Neural progenitor cell (in vitro differentiated cells): Measurements from ENCODE around the gene GLB1L2. TPM values are rescaled to one million over a fixed set of nuclear protein-coding genes. Genes with fewer than 3 reads are reported as not detected.

Experiments
- DNase-seq: peaks from one replicate; pipeline ENCODE4 v3.0.0-alpha.2; 2016; ENCODE audit warnings: low spot score
- H2AFZ ChIP-seq: fragments of 200-600 bp; sonication (generic); replicated peaks from 2 replicates; pipeline ENCODE4 v1.6.1; 2016; ENCODE audit warnings: antibody characterized with exemption
- H3F3A ChIP-seq: fragments of 200-600 bp; sonication (generic); 2 replicates; pipeline ENCODE4 v1.6.1; 2016; ENCODE audit warnings: antibody characterized with exemption, low read depth
- H3K27ac ChIP-seq: fragments of 200-600 bp; sonication (generic); 2 replicates; pipeline ENCODE4 v1.5.1; 2016; ENCODE audit warnings: mild to moderate bottlenecking
- H3K27me3 ChIP-seq: fragments of 200-600 bp; sonication (generic); 2 replicates; pipeline ENCODE4 v1.6.1; 2016; ENCODE audit warnings: mild to moderate bottlenecking, moderate library complexity
- H3K36me3 ChIP-seq: fragments of 200-600 bp; sonication (generic); 2 replicates; pipeline ENCODE4 v1.5.1; 2016
- H3K4me1 ChIP-seq: fragments of 200-600 bp; sonication (generic); 2 replicates; pipeline ENCODE4 v1.6.1; 2016; ENCODE audit warnings: mixed run types
- H3K4me2 ChIP-seq: fragments of 200-600 bp; sonication (generic); 2 replicates; pipeline ENCODE4 v1.6.1; 2016
- H3K4me3 ChIP-seq: fragments of 200-600 bp; sonication (generic); 2 replicates; pipeline ENCODE4 v1.5.1; 2016
- H3K79me2 ChIP-seq: fragments of 200-600 bp; sonication (generic); 2 replicates; pipeline ENCODE4 v1.6.1; 2016; ENCODE audit warnings: low read depth
- H3K9ac ChIP-seq: fragments of 200-600 bp; sonication (generic); 2 replicates; pipeline ENCODE4 v1.6.1; 2016
- H3K9me3 ChIP-seq: fragments of 200-600 bp; sonication (generic); 2 replicates; pipeline ENCODE4 v1.5.1; 2016; ENCODE audit warnings: low read depth
- H4K20me1 ChIP-seq: fragments of 200-600 bp; sonication (generic); 2 replicates; pipeline ENCODE4 v1.6.1; 2016; ENCODE audit warnings: low read depth
- H3K27ac Mint-ChIP-seq: 3 replicates; pipeline ENCODE4 v1.8.0; 2021; ENCODE audit warnings: mixed read lengths
- H3K27me3 Mint-ChIP-seq: 2 replicates; pipeline ENCODE4 v1.8.0; 2022; ENCODE audit warnings: low read depth, mild to moderate bottlenecking, inconsistent platforms, moderate library complexity, mixed read lengths; ENCODE audit not compliant: insufficient read depth
- H3K36me3 Mint-ChIP-seq: 3 replicates; pipeline ENCODE4 v1.8.0; 2021; ENCODE audit warnings: mixed read lengths
- H3K4me1 Mint-ChIP-seq: 3 replicates; pipeline ENCODE4 v1.8.0; 2021; ENCODE audit warnings: mixed read lengths
- H3K4me3 Mint-ChIP-seq: 3 replicates; pipeline ENCODE4 v1.8.0; 2021; ENCODE audit warnings: mild to moderate bottlenecking, moderate library complexity, mixed read lengths
- H3K9me3 Mint-ChIP-seq: 3 replicates; pipeline ENCODE4 v1.8.0; 2020; ENCODE audit warnings: mixed read lengths
- EZH2 ChIP-seq: fragments of 200-600 bp; sonication (generic); IDR thresholded peaks from 2 replicates; pipeline ENCODE4 v1.6.1; 2017; ENCODE audit warnings: antibody characterized with exemption, mild to moderate bottlenecking, moderate library complexity
- EZH2phosphoT487 ChIP-seq: fragments of 200-600 bp; sonication (generic); IDR thresholded peaks from 2 replicates; pipeline ENCODE4 v1.6.1; 2017; ENCODE audit warnings: antibody characterized with exemption
- total RNA-seq: library from RNA; depleted of rRNA; stranded (reverse); fragments of >200 nt; gene quantifications from 2 replicates; pipeline ENCODE4 v1.2.3, GENCODE V29; 2015; ENCODE audit warnings: low replicate concordance
- TF ChIP-seq, protein P1 (sequence below): fragments of 200-600 bp; sonication (generic); IDR thresholded peaks from 2 replicates; pipeline ENCODE4 v1.5.1; 2017; ENCODE audit warnings: antibody characterized with exemption, mild to moderate bottlenecking

The GLB1L2 gene
- total RNA-seq, 1 donor from 2014 or later, result 2.0 TPM

- H3K4me1 Mint-ChIP-seq, result peaks cover 2% of the 10 kb centered on the region
Observed at GRCh38 chr11:134382257-134382656, 50.5 kb downstream of the GLB1L2 start.

GRCh38 chr11:134382830-134383229 lies 51.0 kb downstream of the GLB1L2 start:
- peaks cover 3% of the 10 kb centered on the region for H3K4me1 Mint-ChIP-seq
- H3K27me3 Mint-ChIP-seq, result no peaks in the 10 kb centered on the region

More at GRCh38 chr11:134382257-134382656, 50.5 kb downstream of the GLB1L2 start:
- H3K36me3 ChIP-seq, result no peaks in the 10 kb centered on the region
- no peak overlapping the region for H3K27ac ChIP-seq
- no peaks in the 10 kb centered on the region for H3K79me2 ChIP-seq
- H3K9ac ChIP-seq, result no peak overlapping the region
- peaks cover 20% of the 10 kb centered on the region for H3K36me3 Mint-ChIP-seq
- H3K4me3 Mint-ChIP-seq, result no peak overlapping the region
- no peak overlapping the region for H2AFZ ChIP-seq
- H3K4me1 ChIP-seq, result no peaks in the 10 kb centered on the region
- H3K27me3 ChIP-seq, result no peaks in the 10 kb centered on the region
- no peaks in the 10 kb centered on the region for H3K27me3 Mint-ChIP-seq
- no peaks in the 10 kb centered on the region for H3K9me3 ChIP-seq
- TF ChIP-seq EZH2phosphoT487 (no peak), EZH2 (no peak)
- TF ChIP-seq, protein P1, sequence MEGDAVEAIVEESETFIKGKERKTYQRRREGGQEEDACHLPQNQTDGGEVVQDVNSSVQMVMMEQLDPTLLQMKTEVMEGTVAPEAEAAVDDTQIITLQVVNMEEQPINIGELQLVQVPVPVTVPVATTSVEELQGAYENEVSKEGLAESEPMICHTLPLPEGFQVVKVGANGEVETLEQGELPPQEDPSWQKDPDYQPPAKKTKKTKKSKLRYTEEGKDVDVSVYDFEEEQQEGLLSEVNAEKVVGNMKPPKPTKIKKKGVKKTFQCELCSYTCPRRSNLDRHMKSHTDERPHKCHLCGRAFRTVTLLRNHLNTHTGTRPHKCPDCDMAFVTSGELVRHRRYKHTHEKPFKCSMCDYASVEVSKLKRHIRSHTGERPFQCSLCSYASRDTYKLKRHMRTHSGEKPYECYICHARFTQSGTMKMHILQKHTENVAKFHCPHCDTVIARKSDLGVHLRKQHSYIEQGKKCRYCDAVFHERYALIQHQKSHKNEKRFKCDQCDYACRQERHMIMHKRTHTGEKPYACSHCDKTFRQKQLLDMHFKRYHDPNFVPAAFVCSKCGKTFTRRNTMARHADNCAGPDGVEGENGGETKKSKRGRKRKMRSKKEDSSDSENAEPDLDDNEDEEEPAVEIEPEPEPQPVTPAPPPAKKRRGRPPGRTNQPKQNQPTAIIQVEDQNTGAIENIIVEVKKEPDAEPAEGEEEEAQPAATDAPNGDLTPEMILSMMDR, result no peak
- H3K4me3 ChIP-seq, result no peak overlapping the region
- H3K4me2 ChIP-seq, result no peak overlapping the region
- no peak overlapping the region for H3K27ac Mint-ChIP-seq
- H4K20me1 ChIP-seq, result peaks cover 3% of the 10 kb centered on the region
- no peaks in the 10 kb centered on the region for H3K9me3 Mint-ChIP-seq
- no peak for DNase-seq
- H3F3A ChIP-seq, result no peaks in the 10 kb centered on the region

DNA sequence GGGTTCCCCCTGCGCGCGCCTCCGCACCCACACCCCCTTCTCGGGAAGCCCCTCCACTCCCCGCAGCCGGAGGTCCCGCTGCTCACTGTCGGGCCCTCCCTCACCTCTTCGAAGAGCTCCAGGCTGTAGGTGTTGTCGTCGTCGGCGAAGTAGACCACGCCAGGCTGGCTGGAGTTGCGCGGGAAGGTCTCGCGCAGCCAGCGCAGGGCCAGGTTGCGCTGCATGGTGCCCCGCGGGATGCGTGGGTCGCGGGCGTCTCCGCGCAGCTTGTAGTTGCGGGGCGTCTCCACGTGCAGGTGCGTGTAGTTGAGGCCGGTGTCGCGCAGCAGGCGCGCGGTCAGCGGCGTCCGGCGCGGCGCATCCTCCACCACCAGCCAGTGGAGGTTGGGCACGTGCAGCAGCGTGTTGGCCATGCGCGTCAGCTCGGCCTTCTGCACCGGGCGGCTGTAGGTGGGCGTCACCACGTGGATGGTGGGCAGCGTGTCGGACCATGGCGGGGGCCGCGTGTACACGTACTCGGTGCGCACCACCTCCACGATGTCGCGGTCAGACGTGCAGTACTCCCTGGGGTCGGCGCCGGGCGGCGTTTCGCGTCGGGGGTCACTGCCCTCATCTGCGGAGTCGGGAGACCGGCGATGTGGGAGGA lies 51.9 kb downstream of the GLB1L2 start:
- Histone ChIP-seq H3K27me3 (no peaks in the 10 kb centered on the region), H3K4me2 (no peak overlapping the region), H2AFZ (no peak overlapping the region), H3K27ac (no peak overlapping the region), H3K9me3 (no peaks in the 10 kb centered on the region), H3K36me3 (no peaks in the 10 kb centered on the region), H3K9ac (no peak overlapping the region), H3K4me3 (no peak overlapping the region), H3F3A (no peaks in the 10 kb centered on the region), H3K79me2 (no peaks in the 10 kb centered on the region), H3K4me1 (no peaks in the 10 kb centered on the region), H4K20me1 (peaks cover 11% of the 10 kb centered on the region)
- H3K4me3 Mint-ChIP-seq, result no peak overlapping the region
- no peaks in the 10 kb centered on the region for H3K27me3 Mint-ChIP-seq
- DNase-seq, result no peak
- peaks cover 13% of the 10 kb centered on the region for H3K36me3 Mint-ChIP-seq
- H3K9me3 Mint-ChIP-seq, result no peaks in the 10 kb centered on the region
- no peak overlapping the region for H3K27ac Mint-ChIP-seq
- TF ChIP-seq, protein P1, result no peak
- no peak for TF ChIP-seq EZH2
- TF ChIP-seq EZH2phosphoT487, result no peak
- peaks cover 3% of the 10 kb centered on the region for H3K4me1 Mint-ChIP-seq

More at GRCh38 chr11:134382830-134383229, 51.0 kb downstream of the GLB1L2 start:
- Histone ChIP-seq H3K36me3 (no peaks in the 10 kb centered on the region), H3K4me2 (no peak overlapping the region), H3K4me1 (no peaks in the 10 kb centered on the region), H4K20me1 (peaks cover 5% of the 10 kb centered on the region), H3K27me3 (no peaks in the 10 kb centered on the region), H3F3A (no peaks in the 10 kb centered on the region), H3K27ac (no peak overlapping the region), H3K79me2 (no peaks in the 10 kb centered on the region), H3K9ac (no peak overlapping the region), H3K4me3 (no peak overlapping the region), H3K9me3 (no peaks in the 10 kb centered on the region), H2AFZ (no peak overlapping the region)
- no peak for DNase-seq
- TF ChIP-seq, protein P1, result no peak
- TF ChIP-seq EZH2phosphoT487 (no peak), EZH2 (no peak)
- no peaks in the 10 kb centered on the region for H3K9me3 Mint-ChIP-seq
- H3K36me3 Mint-ChIP-seq, result peaks cover 17% of the 10 kb centered on the region
- no peak overlapping the region for H3K4me3 Mint-ChIP-seq
- H3K27ac Mint-ChIP-seq, result no peak overlapping the region
